Stimulated activated CD4-positive, alpha-beta T cell treated with anti-CD3 and anti-CD28 coated beads, Interleukin-4, amount 100 ng/mL, for 4 hours (primary cell): ENCODE data around the gene PKP1.
"Not testable (repeated sequence)": the region's sequence is repeated elsewhere in the genome, so short reads cannot be mapped to it uniquely, and the experiment has no call there.

Experiments
- DNase-seq, 2 experiments: peaks; one replicate each; pipeline ENCODE4 v3.0.0-alpha.2; 2020

The PKP1 gene, protein sequence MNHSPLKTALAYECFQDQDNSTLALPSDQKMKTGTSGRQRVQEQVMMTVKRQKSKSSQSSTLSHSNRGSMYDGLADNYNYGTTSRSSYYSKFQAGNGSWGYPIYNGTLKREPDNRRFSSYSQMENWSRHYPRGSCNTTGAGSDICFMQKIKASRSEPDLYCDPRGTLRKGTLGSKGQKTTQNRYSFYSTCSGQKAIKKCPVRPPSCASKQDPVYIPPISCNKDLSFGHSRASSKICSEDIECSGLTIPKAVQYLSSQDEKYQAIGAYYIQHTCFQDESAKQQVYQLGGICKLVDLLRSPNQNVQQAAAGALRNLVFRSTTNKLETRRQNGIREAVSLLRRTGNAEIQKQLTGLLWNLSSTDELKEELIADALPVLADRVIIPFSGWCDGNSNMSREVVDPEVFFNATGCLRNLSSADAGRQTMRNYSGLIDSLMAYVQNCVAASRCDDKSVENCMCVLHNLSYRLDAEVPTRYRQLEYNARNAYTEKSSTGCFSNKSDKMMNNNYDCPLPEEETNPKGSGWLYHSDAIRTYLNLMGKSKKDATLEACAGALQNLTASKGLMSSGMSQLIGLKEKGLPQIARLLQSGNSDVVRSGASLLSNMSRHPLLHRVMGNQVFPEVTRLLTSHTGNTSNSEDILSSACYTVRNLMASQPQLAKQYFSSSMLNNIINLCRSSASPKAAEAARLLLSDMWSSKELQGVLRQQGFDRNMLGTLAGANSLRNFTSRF

DNA sequence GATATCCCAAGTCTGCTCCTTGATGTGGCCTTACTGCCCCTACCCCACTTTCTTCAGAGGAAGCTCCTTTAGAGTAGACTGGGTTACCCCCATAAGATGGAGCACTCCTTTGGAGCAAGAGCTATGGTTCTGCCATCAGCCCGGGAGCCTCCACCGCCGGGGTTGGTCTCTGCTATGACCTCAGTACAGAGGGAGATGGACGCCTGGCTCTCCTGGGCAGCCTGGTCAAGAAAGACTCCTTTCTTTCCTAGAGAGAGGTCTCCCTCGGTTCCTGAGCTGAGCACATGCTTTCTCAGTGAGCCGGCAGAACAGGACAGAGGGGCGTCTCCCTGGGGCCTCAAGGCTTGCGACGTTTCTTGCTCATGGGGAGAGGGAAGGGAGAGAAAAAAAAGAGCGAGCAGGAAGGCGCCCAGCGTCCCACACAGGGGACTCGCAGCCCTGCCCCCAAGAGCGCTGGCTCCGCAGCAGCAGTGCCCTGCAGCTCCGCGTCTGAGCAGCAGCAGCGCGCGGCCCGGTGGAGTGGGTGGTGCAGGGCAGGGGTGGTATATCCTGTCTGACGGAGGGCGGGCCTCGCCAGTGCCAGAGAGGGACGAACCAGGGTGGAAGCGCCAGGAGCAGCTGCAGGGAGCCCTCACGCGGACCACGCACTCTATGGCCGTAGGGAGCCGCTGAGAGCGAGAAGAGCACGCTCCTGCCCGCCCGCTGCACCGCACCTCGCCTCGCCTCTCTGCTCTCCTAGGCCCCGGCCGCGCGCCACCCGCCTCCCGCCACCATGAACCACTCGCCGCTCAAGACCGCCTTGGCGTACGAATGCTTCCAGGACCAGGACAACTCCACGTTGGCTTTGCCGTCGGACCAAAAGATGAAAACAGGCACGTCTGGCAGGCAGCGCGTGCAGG, at the start of gene PKP1:
Gene PKP1 (plus strand): TSS at position 576 of the 899 bp plus-strand sequence. CDS start 197 bp downstream, at position 773.
- DNase-seq: peak in 1 of 2 experiments; percentile 17

DNA sequence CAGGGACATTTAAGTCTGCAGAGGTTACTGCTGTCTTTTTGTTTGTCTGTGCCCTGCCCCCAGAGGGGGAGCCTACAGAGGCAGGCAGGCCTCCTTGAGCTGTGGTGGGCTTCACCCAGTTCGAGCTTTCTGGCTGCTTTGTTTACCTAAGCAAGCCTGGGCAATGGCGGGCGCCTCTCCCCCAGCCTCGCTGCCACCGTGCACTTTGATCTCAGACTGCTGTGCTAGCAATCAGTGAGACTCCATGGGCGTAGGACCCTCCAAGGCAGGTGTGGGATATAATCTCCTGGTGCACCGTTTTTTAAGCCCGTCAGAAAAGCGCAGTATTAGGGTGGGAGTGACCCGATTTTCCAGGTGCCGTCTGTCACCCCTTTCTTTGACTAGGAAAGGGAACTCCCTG, 43.7 kb upstream of the PKP1 start:
- not testable (repeated sequence) for DNase-seq

DNA sequence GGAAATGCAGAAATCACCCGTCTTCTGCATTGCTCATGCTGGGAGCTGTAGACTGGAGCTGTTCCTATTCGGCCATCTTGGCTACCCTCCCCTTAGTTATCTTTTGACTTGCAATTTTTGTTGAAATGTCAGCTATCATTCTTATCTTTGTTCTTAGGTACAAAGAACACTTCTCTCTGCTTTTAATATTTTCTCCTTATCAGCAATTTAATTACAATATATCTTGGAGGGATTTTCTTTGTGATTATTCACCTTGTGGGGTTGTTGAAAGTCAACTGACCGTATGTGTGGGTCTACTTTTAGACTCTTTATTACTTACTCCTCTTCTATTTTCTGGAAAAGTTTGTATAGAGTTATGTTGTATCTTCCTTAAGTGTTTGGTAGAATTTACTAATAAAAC, 43.1 kb upstream of the PKP1 start:
- no peak for DNase-seq

DNA sequence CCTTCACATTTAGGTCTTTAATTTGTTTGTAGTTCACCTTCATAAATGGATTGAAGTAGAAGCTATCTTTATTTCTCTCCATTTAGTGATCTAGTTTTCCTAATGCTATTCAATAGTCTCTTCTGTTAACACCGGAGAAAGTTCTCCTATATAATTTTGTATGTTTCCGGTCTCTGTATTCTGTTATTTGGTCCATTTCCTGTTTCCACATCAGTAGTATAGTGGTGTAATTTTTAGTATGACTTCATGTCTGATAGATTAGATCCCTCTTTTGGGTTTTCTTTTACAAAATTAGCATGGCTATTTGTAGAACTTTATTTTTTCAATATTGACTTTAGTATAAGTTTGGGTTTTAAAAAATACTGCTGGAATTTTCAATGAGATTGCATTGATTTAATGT, 41.6 kb upstream of the PKP1 start:
- DNase-seq: no peak

DNA sequence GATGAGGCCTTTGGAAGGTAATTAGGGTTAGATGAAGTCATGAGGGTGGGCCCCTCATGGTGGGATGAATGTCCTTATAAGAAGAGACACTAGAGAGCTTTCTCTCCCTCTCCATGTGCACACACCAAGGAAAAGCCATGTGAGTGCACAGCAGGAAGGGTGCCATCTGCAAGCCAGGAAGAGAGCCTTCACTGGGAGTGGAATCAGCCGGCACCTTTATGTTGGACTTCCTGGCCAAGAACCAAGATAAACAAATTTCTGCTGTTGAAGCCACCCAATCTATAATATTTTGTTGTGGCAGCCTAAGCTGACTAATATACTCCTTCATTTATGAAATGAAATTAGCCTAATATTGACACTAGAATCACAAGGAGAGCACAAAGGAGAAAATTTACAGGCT, 38.2 kb upstream of the PKP1 start:
- no peak for DNase-seq

DNA sequence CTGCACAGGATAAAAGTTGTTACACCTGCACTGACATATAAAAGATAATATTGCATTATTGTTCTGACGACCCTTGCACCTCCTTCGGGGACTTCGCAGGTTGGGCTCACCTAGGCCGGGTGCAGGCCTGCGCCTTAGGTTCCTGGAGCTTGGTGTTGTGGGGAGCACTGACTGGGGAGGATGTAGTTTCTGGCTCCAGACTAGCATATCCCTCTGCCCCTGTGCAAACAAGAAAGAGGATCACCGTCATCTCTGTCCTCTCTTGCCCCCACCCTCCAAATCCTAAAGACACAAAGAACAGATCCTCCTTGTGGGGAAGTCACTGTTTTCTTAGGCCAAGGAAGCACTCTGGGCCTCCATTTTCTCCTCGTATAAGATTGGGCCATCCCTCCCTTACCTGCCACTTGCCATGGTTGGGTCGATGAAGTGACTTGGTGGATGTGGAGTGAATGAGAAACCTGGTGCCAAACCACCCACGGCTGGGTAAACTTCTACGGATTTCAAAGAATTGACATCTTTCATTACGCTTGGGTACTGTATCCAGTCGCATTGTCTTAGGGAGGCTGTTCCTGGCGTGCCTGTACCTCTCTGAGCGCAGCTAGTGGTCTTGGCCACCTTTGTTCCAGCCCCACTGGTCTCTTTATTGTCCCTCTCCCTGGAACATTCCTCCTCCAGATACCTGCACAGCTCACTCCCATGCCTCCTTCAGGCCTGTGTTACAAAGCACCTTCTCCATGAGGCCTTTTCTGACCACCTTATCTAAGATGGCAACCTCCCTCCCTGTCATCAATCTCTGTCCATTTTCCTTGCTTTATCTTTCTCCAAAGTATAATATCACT, 34.4 kb upstream of the PKP1 start:
- DNase-seq: no peak

DNA sequence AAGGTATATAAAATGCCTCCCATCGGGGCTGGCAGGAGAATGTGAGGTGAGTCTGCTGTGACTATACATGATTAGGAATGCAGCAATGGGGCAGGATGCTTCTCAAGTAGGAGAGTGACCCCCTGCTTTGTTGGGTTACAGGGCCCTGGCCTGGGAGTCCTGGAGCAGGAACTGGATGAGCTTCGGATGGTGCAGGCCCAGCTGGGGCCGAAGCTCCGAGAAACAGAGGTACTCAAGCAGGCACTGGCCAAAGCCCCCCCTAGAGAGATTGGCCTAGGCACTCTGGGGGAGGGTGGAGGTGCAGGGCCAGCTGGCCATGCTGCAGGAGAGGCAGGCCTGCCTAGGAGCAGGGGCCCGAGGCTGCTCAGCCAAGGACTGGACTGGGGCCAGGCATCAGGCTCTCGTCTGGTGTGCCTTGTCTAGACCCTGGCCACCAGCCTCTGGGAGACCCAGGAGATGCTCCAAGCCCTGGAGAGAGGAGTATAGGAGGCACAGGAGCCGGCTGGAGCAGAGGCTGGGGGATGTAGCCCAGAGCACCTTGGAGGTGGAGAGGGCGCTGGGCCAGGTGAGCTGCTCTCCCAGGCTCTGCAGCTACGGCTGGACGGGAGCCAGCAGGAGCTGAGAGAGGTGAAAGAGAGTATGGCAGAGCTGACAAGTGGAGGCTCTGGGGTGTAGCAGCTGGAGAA, 32.8 kb upstream of the PKP1 start:
- no peak for DNase-seq

DNA sequence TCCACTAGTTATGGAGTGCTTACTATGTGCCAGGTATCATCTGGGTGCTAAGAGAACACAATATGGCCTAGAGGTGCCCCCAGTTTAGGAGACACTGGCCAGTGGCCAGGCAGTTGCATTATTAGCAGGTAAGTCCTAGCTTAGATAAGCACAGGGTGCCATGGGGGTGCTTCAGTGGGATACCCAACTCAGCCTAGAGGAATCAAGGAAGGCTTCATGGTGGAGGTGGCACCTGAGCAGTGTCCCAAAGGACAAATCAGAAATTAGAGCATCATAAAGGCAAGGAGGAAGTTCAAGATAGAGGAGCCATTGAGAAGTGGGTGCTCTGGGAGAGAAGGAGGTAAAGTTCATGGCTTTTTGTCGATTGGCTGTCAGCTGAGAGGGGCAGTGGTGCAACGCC, 31.9 kb upstream of the PKP1 start:
- no peak for DNase-seq

DNA sequence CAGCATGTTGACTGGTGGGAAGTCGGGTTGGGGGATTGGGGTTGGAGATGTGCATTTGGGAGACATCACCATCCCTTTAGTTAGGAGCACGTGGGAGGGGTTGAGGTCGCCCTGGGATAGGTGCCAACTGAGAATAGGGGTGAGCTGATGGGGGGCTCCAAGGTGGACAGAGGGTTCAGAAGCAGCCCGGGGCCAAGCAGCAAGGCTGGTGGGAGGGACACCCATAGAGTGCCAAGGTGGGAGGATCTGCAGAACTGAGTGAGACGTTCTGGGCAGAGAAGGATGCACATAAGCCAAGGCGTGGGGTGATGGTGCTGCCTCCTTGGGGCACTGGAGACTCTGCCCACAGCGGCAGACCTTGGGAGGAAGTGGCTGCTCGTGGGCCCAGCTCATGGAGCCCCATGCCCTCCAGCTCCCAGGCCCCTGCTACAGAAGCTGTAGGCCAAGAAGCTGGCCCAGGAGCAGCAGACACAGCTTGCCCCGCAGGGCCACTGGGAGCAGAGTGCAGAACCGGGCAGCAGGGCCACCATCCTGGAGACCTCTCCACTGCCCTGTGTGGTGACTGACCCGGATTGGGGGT, 31.4 kb upstream of the PKP1 start:
- DNase-seq: no peak

DNA sequence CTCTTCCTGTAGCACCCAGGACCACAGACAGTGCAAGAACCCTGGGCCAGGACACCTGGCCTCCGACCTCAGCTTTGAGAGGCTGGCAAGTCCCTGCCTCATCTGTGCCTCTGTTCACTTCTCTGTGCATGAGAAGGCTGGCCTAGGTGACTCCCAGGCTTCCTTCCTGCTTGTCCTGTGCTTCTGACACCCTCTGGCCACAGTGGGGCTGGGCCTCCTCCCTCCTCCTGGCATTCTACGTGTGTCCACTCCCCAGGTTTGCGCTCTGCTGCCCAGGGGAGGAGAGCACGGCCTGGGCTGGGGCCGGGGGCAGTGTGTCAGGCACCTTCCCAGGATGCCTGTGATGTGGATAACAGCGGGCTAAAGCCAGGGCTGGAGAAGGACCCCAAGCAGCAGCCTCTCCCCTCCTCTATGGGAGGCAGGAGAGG, 30.3 kb upstream of the PKP1 start:
- DNase-seq: no peak

DNA sequence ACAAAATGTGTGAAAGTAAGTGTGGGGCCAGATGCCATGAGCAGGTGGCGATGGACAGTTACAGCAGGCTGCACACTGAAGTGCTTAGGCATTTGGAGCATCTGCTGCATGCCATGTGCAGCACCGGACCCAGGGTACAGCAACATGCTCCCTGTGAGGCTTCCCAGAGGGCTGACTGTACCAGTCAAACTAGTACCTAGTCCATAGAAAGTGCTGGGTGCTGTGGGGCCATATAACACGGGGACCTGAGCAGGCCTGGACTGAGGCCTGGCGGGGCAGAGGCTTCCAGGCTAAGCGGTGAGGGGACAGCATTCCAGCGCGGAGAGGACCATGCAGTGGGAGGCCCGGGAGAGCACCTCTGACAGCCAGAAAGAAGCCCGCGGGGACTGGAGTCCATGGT, 29.9 kb upstream of the PKP1 start:
- no peak for DNase-seq

DNA sequence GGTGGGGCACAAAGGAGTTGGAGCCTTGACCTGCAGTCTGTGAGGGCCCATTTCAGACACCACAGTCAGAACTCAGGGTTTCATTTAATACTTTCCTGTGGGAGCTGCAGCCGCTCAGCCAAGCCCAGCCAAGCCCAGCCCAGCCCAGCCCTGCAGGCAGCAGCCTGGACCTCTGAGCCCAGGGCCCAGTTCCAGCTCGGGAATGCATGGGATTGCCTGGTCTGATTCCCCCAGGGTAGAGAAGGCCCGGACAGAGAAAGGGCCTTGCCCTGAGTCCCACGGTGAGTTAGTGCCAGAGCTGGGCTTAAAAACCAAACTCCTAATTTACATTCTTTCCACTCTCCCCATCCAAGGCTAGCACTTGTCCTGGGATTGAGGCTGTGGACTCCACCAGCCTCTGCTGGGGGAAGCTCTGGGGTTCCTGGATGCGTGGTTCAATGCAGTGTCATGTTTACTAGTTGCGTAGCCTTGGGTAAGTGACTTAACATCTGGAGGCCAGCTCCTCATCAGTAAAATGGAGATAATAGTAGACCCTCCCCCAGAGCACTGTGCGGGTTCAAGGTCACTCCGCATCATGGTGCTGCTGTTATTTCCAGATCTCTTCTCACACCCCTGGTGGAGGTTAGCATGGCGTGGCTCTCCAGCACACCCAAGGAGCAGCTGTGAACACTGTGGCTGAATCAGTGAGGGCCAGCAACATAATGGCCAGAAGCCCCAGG, 29.2 kb upstream of the PKP1 start:
- no peak for DNase-seq

DNA sequence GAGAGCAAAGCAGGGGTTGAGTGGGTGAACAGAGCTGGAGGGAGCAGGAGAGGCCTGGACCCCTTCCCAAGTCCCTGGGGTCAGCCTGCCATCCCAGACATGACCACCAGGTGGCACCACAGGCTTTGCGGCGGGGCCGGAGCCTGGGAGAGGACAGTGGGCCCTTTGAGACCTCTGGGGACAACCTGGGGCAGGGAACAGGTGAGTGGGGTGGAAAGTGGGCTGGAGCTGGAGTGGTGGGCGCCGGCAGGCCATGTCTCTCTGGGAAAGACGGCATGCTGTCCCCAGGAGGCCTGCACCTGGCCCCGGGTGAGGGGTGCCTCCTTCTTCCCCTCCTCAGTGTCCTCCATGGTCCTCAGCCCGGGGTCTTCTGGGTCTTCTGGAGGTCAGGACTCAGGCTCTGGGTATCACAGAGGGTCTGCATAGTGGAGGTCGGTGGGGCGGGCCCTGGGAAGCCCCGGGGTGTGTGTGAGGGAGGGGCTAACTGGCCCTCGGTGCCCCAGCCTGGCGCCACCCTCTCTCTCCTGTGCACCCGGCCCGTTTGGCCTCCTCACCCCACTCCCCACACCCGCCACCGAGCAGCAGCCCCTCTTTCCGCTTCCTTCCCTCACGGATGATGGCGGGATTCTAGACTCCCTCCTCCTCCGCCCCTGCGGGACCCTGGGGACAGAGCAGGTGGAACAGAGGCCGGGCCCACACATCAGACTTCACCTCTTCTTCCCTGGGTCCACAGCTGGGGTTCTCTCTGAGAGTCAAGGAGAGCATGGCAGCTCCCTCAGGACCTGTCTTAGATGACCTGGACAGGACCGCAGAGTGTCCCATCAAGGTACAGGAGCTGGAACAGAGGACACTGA, 28.5 kb upstream of the PKP1 start:
- peak; percentile 32 to 64 for DNase-seq

DNA sequence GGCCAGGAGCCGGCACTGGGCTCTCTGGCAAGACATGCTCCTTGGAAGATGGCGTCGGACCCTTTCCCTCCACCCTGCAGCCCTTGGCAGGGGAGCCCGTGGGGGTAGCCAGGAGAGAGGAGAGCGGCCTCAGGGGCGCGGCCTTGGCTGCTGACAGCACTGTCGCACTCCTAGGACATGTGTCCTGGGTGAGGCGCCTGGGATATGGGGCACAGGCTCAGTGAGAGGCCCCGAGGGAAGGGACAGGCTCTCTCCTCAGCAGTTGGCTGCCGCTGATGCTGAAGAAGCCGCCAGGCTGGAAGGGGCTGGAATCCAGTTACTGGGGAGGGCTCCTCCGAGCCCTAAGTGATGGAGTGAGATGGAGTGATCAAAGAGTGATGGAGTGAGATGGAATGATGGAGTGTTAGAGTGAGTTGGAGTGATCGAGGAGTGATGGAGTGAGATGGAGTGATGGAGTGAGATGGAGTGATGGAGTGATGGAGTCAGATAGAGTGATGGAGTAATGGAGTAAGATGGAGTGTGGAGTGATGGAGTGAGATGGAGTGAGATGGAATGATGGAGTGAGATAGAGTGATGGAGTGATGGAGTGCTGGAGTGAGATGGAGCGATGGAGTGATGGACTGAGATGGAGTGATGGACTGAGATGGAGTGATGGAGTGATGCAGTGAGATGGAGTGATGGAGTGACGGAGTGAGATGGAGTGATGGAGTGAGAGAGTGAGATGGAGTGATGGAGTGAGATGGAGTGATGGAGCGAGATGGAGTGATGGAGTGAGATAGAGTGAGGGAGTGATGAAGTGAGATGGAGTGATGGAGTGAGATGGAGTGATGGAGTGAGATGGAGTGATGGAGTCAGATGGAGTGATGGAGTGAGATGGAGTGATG, 27.6 kb upstream of the PKP1 start:
- no peak for DNase-seq

DNA sequence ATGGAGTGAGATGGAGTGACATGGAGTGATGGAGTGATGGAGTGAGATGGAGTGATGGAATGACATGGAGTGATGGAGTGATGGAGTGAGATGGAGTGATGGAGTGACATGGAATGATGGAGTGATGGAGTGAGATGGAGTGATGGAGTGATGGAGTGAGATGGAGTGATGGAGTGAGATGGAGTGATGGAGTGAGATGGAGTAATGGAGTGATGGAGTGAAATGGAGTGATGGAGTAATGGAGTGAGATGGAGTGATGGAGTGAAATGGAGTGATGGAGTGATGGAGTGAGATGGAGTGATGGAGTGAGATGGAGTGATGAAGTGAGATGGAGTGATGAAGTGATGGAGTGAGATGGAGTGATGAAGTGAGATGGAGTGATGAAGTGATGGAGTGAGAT, 25.2 kb upstream of the PKP1 start:
- DNase-seq: not testable (repeated sequence)

DNA sequence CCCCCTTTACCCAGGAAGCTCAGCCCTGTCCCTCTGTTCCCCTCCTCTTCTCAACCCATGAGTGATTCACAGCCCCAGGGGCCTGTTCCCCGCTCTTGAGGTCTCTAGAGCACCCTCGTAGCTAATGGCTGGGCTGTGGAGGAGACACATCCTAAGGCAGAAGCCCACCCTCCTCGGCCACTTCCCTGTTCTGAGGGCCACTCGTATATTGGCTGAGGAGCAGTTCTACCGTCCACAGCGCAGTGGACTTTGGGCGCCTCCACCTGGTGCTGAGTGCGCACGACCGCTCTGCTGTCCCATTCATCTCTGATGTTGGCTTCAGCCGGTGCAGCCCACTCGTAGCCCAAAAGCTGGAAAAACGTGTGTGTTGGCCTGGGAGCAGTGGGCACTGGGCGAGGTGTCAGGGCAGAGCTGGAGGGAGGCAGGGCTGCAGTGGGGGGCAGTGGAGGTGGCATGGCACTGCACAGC, 24.5 kb upstream of the PKP1 start:
- DNase-seq: no peak

DNA sequence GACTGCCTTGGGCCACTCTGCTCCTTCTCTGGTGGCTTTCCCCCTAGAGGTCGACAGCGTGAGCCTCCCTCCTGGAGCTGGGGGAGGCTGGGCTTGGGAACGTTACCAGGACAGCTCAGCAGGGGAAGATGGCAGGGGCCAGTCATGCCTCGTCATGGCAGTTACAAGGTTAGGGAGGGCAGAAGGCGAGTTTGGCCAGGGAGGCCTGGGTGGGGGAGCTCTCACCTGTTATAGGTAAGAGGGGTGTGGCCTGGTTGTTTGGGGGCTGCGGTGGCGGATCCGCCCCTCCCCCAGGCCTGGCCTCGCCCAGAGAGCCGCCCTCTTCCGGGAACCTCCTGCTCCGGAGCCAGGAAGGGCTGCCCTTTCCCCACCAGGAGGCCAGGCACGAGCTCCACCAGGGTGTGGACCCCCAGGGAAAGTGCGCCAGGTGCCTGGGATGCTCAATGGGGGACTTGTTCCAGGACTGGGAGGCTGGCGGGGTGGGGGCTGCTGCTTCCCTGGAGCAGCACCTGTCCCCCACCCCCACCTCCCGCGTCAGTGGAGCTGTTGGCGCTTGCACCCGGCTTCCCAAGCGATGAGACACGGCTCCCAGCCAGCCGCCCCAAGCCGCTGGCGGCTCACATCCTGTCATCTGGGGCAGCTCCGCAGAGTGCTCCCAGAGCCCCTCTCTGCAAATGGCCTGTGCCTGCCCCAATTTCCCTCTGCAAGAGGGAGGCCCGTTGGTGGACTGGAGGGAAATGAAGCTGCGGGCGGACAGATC, 23.6 kb upstream of the PKP1 start:
- DNase-seq: no peak

DNA sequence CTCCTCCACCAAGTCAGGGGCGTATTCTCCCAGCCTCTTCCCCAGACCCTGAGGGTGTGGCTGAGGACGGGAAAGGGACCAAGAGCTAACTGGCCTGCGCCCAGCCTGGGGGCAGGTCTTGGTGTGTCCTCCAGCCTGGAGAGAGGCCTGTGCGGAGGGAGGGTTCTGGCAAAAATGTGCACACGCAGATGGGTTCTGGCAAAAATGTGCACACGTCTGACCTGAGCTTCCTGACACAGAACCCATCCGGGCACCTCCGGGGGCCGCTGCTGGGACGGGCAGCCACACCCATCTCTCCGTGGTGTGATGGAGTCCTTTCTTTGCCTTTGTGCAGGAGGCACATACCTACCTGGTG, 23.1 kb upstream of the PKP1 start:
- no peak for DNase-seq
